HUES48 (cell line): ENCODE measurements around the gene RBM27.

Experiments used
- H3K27ac ChIP-seq: one replicate; pipeline ENCODE4 v1.7.0; 2013; ENCODE audit warnings: low read depth, low read length, inconsistent platforms
- H3K27me3 ChIP-seq: 2 replicates; pipeline ENCODE4 v1.6.1; 2013; ENCODE audit warnings: mild to moderate bottlenecking, low read length; ENCODE audit not compliant: control insufficient read depth, insufficient read depth
- H3K36me3 ChIP-seq: 2 replicates; pipeline ENCODE4 v1.6.1; 2013; ENCODE audit warnings: low read length; ENCODE audit not compliant: control insufficient read depth, insufficient read depth
- H3K4me1 ChIP-seq: 2 replicates; pipeline ENCODE4 v1.6.1; 2013; ENCODE audit warnings: mild to moderate bottlenecking, low read length; ENCODE audit not compliant: control insufficient read depth, insufficient read depth
- H3K4me3 ChIP-seq: 2 replicates; pipeline ENCODE4 v1.5.1; 2013; ENCODE audit warnings: mild to moderate bottlenecking, low read depth, low read length
- H3K9ac ChIP-seq: 2 replicates; pipeline ENCODE4 v1.6.1; 2013; ENCODE audit warnings: mild to moderate bottlenecking, low read depth, low read length, moderate library complexity
- H3K9me3 ChIP-seq: 2 replicates; pipeline ENCODE4 v1.6.1; 2013; ENCODE audit warnings: low read length; ENCODE audit not compliant: control insufficient read depth, insufficient read depth

RBM27 gene

DNA sequence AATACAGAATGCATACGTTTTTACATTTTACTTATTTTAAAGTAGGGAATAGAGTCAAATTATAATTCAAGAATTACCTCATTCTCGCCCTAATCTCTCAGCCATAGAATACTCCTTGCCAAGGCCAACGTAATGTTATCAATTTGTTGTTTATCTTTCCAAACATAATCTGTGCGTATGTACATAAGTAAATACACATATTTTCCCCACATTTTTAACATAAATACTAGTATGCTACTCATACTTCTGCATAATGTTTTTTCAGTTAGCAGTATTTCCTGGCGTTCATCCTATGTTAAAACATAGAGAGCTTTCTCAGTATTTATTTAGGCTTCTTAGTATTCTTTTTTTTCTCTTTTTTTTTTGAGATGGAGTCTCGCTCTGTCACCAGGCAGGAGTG, 28.8 kb downstream of the RBM27 start:
- no peaks in the 10 kb centered on the region for H3K4me1 ChIP-seq
- H3K36me3 ChIP-seq = peaks cover 91% of the 10 kb centered on the region
- no peak overlapping the region for H3K27ac ChIP-seq
- no peaks in the 10 kb centered on the region for H3K9me3 ChIP-seq
- no peak overlapping the region for H3K4me3 ChIP-seq
- H3K27me3 ChIP-seq = no peaks in the 10 kb centered on the region
- no peak overlapping the region for H3K9ac ChIP-seq

DNA sequence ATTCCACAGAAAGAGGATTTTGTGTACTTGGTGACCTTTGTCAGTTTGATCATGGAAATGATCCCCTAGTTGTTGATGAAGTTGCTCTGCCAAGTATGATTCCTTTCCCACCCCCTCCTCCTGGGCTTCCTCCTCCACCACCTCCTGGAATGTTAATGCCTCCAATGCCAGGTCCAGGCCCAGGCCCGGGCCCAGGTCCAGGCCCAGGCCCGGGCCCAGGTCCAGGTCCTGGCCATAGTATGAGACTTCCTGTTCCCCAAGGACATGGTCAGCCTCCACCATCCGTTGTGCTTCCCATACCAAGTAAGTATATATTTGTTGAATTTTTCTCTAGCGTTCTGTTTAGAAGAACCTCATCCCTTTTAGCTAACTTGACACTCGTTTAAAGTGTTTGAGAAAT, 30.0 kb downstream of the RBM27 start:
- Histone ChIP-seq H3K4me3 (no peak overlapping the region), H3K27ac (no peak overlapping the region), H3K27me3 (no peaks in the 10 kb centered on the region), H3K9me3 (no peaks in the 10 kb centered on the region), H3K9ac (no peak overlapping the region), H3K36me3 (peaks cover 95% of the 10 kb centered on the region), H3K4me1 (no peaks in the 10 kb centered on the region)

GRCh38 chr5:146238973-146239372, 35.6 kb downstream of the RBM27 start:
- Histone ChIP-seq H3K27ac (no peak overlapping the region), H3K9me3 (no peaks in the 10 kb centered on the region), H3K4me1 (no peaks in the 10 kb centered on the region), H3K4me3 (no peak overlapping the region), H3K9ac (no peak overlapping the region), H3K27me3 (no peaks in the 10 kb centered on the region), H3K36me3 (peaks cover 80% of the 10 kb centered on the region)

DNA sequence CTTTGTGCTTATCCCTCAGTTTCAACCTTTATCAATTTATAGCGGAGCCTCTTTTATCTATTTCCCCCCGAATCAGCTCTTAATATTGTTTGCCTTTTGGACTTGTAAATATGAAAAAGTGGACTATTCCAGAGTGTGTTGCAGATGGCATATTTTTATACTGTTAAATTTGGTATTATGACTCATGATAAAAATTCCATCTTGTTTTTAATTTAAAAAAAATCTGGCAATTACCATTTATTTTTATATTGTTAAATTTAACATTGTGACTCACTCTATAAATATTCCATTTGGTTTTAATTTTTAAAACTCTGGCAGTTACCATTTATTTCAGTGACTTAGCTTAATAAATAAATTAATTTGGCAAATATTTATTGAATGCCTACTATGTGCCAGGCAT, 37.5 kb downstream of the RBM27 start:
- H3K27me3 ChIP-seq = no peaks in the 10 kb centered on the region
- H3K9me3 ChIP-seq = no peaks in the 10 kb centered on the region
- H3K36me3 ChIP-seq = peaks cover 81% of the 10 kb centered on the region
- H3K4me3 ChIP-seq = no peak overlapping the region
- H3K27ac ChIP-seq = no peak overlapping the region
- no peaks in the 10 kb centered on the region for H3K4me1 ChIP-seq
- H3K9ac ChIP-seq = no peak overlapping the region

DNA sequence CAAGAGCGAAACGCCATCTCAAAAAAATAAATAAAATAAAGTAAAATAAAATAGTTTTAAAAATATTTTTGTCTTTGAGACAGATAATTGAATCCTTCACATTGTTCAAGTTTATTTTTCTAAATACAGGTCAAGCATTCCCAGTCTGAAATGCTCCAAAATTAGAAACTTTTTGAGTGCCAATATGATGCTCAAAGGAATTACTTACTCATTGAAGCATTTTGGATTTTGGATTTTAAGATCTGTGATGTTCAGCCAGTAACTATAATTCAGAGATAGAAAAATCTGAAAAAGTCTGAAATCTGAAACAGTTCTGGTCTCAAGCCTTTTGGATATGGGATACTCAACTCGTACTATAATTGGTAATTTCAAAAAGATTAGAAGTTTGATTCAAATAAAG, 39.8 kb downstream of the RBM27 start:
- H3K4me3 ChIP-seq = no peak overlapping the region
- H3K9ac ChIP-seq = no peak overlapping the region
- H3K4me1 ChIP-seq = no peaks in the 10 kb centered on the region
- H3K36me3 ChIP-seq = peaks cover 65% of the 10 kb centered on the region
- no peaks in the 10 kb centered on the region for H3K27me3 ChIP-seq
- no peak overlapping the region for H3K27ac ChIP-seq
- H3K9me3 ChIP-seq = no peaks in the 10 kb centered on the region

DNA sequence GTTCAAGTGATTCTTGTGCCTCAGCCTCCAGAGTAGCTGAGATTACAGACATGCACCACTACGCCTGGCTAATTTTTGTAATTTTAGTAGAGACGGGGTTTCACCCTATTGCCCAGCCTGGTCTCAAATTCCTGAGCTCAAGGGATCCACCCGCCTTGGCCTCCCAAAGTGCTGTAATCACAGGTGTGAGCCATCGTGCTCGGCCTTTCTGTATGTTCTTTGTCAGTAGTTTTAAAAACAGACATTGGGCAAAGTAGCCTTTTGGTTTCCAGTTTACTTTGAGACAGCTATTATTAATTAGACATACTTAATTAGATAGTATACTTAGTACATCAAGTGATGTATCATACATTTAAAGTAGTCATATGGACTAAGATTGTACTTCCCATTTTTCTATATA, 45.2 kb downstream of the RBM27 start:
- no peak overlapping the region for H3K9ac ChIP-seq
- H3K36me3 ChIP-seq = peaks cover 62% of the 10 kb centered on the region
- no peaks in the 10 kb centered on the region for H3K27me3 ChIP-seq
- H3K9me3 ChIP-seq = no peaks in the 10 kb centered on the region
- no peak overlapping the region for H3K4me3 ChIP-seq
- H3K27ac ChIP-seq = no peak overlapping the region
- no peaks in the 10 kb centered on the region for H3K4me1 ChIP-seq

GRCh38 chr5:146249801-146250200, 46.4 kb downstream of the RBM27 start:
- H3K9ac ChIP-seq = no peak overlapping the region
- H3K4me1 ChIP-seq = no peaks in the 10 kb centered on the region
- H3K27me3 ChIP-seq = no peaks in the 10 kb centered on the region
- no peak overlapping the region for H3K27ac ChIP-seq
- peaks cover 63% of the 10 kb centered on the region for H3K36me3 ChIP-seq
- no peaks in the 10 kb centered on the region for H3K9me3 ChIP-seq
- H3K4me3 ChIP-seq = no peak overlapping the region
